ENCODE data around the gene FADS3.

- no peak for TF ChIP-seq POLR2A (IDR thresholded peaks at IDR 0.05; ENCODE audit: low read length)
- TF ChIP-seq GATA1 (IDR thresholded peaks at IDR 0.05; ENCODE audit: low read depth, low read length), result no peak
Measured at GRCh38 chr11:61855939-61856680, 35.2 kb downstream of the FADS3 start.

All from erythroblast (primary cell).